NCI-H82 treated with DMSO at 0.1 percent for 48 hours (cell line): ENCODE results near the gene ZMYND19.
A peak's percentile ranks its signal among the peaks of the same experiment; 100 is the strongest.
"Not testable (repeated sequence)": the region's sequence is repeated elsewhere in the genome, so short reads cannot be mapped to it uniquely, and the experiment has no call there.

Experiments used
- DNase-seq: peaks from one replicate; lab custom pipeline; 2025; ENCODE audit not compliant: unreplicated experiment; lab: John Stamatoyannopoulos, UW

Gene ZMYND19

DNA sequence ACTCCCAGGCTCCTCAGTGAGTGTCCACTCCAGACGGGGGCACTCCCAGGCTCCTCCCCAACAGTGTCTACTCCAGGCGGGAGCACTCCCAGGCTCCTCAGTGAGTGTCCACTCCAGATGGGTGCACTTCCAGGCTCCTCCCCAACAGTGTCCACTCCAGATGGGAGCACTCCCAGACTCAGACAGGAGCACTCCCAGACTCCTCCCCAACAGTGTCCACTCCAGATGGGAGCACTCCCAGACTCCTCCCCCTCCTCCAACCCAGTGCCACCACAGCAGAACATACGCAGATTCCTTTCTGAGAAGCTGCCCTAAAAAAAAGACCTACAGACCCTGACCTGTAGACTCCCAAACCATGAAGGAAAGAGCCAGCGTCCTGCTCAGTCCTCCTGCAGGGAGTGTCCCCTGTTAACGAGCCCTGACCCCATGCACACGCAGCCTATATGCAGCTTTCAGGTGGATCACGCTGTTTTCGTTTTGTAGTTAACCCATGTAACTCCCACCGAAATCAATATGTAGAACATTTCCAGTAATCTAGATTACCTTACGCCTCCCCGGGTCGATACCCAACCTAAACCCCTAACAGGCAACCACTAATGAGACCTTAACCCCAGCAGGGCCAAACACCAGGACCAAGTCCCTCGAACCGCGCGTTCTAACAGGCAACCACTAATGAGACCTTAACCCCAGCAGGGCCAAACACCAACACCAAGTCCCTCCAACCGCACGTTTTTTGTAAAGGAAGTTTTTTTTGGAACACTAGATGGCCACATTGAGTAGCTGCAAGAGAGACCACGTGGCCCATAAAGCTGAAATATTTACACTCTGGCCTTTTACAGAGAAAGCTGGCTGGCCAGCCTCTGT is 55.8 kb downstream of the ZMYND19 start:
- DNase-seq: peak; percentile 33

DNA sequence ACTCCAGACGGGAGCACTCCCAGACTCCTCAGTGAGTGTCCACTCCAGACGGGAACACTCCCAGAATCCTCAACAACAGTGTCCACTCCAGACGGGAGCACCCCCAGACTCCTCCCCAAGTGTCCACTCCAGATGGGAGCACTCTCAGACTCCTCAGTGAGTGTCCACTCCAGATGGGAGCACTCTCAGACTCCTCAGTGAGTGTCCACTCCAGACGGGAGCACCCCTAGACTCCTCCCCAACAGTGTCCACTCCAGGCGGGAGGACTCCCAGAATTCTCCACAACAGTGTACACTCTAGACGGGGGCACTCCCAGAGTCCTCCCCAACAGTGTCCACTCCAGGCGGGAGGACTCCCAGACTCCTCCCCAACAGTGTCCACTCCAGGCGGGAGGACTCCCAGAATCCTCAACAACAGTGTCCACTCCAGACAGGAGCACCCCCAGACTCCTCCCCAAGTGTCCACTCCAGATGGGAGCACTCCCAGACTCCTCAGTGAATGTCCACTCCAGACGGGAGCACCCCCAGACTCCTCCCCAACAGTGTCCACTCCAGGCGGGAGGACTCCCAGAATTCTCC is 57.3 kb downstream of the ZMYND19 start:
- not testable (repeated sequence) for DNase-seq
